HL-60 (cell line): Measurements from ENCODE around the gene FAM83C.

Experiments
- POLR2AphosphoS5 ChIP-seq: IDR thresholded peaks from 2 replicates; pipeline ENCODE4 v1.6.1; 2012; ENCODE audit warnings: low read depth
- SPI1 ChIP-seq: IDR thresholded peaks from 2 replicates; pipeline ENCODE4 v1.6.1; 2012; ENCODE audit warnings: low read depth, mild to moderate bottlenecking, borderline replicate concordance
- TF ChIP-seq, protein P1 (sequence below): IDR thresholded peaks from one replicate; pipeline ENCODE4 v1.5.1; 2011; ENCODE audit warnings: low read length, control low read depth, inconsistent platforms; ENCODE audit not compliant: insufficient read depth
- TF ChIP-seq, protein P2 (sequence below): IDR thresholded peaks from 2 replicates; pipeline ENCODE4 v1.6.1; 2012; ENCODE audit warnings: low read depth; ENCODE audit not compliant: insufficient replicate concordance

DNA sequence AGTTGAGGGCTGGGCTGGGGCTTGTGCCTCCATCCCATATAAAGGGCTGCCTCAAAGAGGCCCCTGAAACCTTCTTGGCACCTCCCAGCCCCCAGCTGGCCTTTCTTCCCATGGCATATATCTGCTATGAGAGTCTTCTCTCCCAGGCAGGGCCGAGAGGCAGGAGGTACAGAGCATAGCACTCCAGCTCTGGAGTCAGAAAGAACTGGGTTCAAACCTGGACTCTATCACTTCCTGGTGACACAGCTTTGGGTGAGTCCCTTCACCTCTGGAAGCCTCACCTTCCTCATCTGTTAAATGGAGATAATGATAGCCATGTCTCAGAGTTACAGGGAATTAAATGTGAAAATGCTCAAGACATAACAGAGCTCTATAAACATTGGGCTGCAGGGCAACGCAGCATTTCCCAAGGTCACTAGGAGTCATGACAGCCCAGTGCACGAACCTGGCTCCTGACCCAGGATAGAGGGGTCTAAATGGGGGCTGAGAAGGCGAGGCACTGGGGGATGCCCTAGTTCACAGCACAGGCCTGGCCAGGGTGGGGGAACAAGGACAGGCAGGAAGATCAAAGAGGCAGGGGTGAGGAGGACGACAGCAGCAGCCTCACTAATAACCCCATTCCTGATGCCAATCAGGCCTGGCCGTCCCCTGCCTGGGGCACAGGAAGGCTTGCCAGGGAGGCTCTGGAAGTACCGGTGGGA lies 1.9 kb downstream of the FAM83C start:
- TF ChIP-seq, protein P1, sequence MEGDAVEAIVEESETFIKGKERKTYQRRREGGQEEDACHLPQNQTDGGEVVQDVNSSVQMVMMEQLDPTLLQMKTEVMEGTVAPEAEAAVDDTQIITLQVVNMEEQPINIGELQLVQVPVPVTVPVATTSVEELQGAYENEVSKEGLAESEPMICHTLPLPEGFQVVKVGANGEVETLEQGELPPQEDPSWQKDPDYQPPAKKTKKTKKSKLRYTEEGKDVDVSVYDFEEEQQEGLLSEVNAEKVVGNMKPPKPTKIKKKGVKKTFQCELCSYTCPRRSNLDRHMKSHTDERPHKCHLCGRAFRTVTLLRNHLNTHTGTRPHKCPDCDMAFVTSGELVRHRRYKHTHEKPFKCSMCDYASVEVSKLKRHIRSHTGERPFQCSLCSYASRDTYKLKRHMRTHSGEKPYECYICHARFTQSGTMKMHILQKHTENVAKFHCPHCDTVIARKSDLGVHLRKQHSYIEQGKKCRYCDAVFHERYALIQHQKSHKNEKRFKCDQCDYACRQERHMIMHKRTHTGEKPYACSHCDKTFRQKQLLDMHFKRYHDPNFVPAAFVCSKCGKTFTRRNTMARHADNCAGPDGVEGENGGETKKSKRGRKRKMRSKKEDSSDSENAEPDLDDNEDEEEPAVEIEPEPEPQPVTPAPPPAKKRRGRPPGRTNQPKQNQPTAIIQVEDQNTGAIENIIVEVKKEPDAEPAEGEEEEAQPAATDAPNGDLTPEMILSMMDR, result no peak
- TF ChIP-seq POLR2AphosphoS5, result no peak
- TF ChIP-seq, protein P2, sequence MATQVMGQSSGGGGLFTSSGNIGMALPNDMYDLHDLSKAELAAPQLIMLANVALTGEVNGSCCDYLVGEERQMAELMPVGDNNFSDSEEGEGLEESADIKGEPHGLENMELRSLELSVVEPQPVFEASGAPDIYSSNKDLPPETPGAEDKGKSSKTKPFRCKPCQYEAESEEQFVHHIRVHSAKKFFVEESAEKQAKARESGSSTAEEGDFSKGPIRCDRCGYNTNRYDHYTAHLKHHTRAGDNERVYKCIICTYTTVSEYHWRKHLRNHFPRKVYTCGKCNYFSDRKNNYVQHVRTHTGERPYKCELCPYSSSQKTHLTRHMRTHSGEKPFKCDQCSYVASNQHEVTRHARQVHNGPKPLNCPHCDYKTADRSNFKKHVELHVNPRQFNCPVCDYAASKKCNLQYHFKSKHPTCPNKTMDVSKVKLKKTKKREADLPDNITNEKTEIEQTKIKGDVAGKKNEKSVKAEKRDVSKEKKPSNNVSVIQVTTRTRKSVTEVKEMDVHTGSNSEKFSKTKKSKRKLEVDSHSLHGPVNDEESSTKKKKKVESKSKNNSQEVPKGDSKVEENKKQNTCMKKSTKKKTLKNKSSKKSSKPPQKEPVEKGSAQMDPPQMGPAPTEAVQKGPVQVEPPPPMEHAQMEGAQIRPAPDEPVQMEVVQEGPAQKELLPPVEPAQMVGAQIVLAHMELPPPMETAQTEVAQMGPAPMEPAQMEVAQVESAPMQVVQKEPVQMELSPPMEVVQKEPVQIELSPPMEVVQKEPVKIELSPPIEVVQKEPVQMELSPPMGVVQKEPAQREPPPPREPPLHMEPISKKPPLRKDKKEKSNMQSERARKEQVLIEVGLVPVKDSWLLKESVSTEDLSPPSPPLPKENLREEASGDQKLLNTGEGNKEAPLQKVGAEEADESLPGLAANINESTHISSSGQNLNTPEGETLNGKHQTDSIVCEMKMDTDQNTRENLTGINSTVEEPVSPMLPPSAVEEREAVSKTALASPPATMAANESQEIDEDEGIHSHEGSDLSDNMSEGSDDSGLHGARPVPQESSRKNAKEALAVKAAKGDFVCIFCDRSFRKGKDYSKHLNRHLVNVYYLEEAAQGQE, result no peak
- no peak for TF ChIP-seq SPI1
